Measurements from ENCODE around the gene ALDH1A1.

DNA sequence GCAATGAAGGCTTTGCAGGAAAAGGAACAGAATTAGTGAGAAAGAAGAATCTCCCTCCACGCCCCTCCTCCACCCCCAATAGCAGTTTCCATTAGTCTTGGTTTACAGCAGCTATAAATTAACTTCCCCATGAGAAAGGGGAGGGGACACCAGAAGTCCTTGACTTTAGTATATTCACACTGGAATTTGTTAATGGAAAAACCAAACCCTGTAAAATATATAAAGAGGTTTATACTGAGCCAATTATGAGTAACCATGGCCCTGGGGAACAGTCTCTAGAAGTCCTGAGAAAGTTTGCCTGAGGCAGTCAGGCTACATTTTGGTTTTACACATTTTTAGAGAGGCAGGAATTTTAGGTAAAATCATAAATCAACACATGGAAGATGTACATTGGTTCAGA is 88.5 kb downstream of the ALDH1A1 start:
- TF ChIP-seq CTCF (conservative IDR thresholded peaks at IDR 0.05), result no peak
- no peak for TF ChIP-seq ZFX (IDR thresholded peaks at IDR 0.05)

All from C4-2B (cell line).